GM20431 (cell line): ENCODE data around the gene RND2.

Experiments used
- in situ Hi-C: fragments of 300-500 bp; cut with MseI, MboI; formaldehyde crosslinking; loops from one replicate; pipeline ENCODE4 v1.15.0; 2020; ENCODE audit warnings: low sequenced_read_pairs; ENCODE audit not compliant: unreplicated experiment

Gene RND2

GRCh38 chr17:43003542-43004172, 21.4 kb upstream of the RND2 start:
- in situ Hi-C loops: loop anchor here (25.0 kb wide), 1 partner anchor 334 kb away; no protein-coding TSS in a partner anchor

GRCh38 chr17:43006639-43007551, 18.1 kb upstream of the RND2 start, which contains the start of gene IFI35:
Gene IFI35 (plus strand): TSS chr17:43006784. CDS start chr17:43006948, 164 bp downstream.
- in situ Hi-C loops: loop anchor here (25.0 kb wide), 1 partner anchor 330 kb away; no protein-coding TSS in a partner anchor

DNA sequence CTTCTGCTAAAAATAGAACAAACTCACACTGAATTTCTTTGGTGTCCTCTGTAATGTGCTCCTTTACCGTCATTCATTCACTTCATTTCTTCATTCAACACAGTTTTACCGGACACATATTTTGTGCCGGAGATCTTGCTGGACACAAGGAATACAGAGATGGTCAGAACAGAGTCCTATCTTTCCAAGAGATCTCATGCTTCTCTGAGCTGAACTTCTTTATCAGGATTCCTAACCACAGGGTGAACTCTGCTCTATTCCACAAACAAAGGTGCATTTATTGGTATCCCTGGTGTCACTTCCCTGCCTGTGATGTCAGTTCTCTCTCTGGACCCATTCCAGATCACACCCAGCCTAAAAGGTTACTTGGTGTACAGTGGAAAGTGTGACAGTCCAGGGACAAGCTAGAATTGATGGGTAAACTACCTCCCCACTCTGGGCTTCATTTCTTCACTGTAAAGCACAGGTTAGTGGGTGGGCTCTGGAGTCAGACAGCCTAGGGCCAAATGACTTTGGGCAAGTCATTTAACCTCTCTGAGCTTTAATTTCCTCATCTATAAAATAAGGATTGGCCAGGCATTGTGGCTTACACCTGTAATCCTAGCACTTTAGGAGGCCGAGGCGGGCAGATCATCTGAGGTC, 14.2 kb upstream of the RND2 start:
- in situ Hi-C loops: loop anchor here (25.0 kb wide), 1 partner anchor 327 kb away; no protein-coding TSS in a partner anchor

- in situ Hi-C loops: loop anchor here (25.0 kb wide), 1 partner anchor 325 kb away; no protein-coding TSS in a partner anchor
These were observed 13.1 kb upstream of the RND2 start for GRCh38 chr17:43011728-43012472.

DNA sequence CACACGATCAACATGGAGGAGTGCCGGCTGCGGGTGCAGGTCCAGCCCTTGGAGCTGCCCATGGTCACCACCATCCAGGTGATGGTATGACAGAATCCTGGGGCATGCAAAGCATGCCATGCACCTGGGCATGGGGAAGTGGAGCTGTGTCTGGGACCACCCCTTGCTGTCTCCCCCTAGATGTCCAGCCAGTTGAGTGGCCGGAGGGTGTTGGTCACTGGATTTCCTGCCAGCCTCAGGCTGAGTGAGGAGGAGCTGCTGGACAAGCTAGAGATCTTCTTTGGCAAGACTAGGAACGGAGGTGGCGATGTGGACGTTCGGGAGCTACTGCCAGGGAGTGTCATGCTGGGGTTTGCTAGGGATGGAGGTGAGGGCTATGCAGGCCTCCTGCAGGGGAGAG, 11.7 kb upstream of the RND2 start:
- in situ Hi-C loops: loop anchor here (25.0 kb wide), 1 partner anchor 324 kb away; no protein-coding TSS in a partner anchor

- in situ Hi-C loops: loop anchor here (25.0 kb wide), 1 partner anchor 323 kb away; no protein-coding TSS in a partner anchor
These were observed 10.9 kb upstream of the RND2 start for GRCh38 chr17:43014020-43014648.

- in situ Hi-C loops: loop anchor here (25.0 kb wide), 1 partner anchor 322 kb away; no protein-coding TSS in a partner anchor
These were observed 10.1 kb upstream of the RND2 start for GRCh38 chr17:43014649-43015542.

GRCh38 chr17:43015579-43015978, 9.5 kb upstream of the RND2 start:
- in situ Hi-C loops: loop anchor here (25.0 kb wide), 1 partner anchor 322 kb away; no protein-coding TSS in a partner anchor

- in situ Hi-C loops: loop anchor here (25.0 kb wide), 1 partner anchor 321 kb away; no protein-coding TSS in a partner anchor
These were observed 8.8 kb upstream of the RND2 start for GRCh38 chr17:43016216-43016615.

DNA sequence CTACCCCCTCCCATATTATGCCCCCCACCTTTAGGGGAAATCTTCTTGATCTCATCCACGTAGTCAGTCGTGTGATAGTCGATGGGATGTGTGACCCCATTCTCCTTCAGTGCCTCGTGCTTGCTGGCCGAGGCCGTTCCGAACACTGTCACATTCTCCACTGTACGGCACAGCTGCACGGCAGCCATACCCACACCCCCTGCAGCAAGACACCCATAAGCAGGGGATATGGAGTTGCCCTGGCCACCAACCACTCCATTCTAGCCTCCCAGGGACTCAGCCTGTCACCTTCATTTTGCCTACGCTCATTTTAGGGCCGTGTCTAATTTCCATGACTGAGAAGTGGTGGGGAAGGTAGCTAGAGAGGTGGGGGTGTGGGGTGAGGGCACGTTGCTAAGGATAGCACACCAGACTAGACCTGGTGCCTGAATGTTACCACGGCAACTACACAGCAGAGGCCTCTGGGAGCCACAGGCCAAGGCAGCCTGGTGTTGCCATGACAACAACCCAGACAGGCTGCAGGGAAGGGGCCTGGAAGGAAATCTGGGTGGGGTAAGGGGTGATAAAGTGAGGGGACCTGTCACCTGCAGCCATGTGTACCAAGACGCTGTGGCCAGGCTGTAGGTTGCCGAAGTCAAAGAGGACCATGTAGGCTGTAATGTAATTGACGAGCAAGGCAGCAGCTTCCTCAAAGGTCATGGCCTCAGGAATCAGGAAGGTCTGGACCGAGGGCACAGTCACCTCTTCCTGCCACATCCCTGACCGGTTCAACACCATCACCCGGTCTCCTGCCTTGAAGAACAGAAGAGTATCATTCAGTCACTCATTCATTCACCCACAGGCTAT, 6.8 kb upstream of the RND2 start:
- in situ Hi-C loops: loop anchor here (25.0 kb wide), 1 partner anchor 319 kb away; no protein-coding TSS in a partner anchor

DNA sequence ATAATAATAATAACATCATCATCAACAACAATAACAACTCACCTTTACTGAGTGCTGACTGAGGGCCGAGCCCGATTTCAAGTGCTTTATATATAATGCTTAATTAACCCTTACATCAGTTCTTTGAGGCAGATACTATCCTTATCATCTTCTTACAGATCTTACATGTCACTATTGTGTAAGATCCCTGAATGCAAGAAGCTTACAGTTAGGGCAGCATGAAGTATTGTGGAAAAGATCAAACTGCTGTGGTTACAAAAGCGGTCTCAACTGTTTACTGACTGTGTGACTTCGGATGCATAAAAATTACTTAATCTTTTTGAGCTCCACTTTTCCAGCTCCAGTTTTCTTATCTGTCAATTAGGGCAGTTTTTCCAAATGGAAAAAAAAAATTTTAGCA, 6.1 kb upstream of the RND2 start:
- in situ Hi-C loops: loop anchor here (25.0 kb wide), 1 partner anchor 318 kb away; no protein-coding TSS in a partner anchor

- in situ Hi-C loops: loop anchor here (25.0 kb wide), 1 partner anchor 318 kb away; no protein-coding TSS in a partner anchor
These were observed 5.6 kb upstream of the RND2 start for GRCh38 chr17:43019418-43019817.

DNA sequence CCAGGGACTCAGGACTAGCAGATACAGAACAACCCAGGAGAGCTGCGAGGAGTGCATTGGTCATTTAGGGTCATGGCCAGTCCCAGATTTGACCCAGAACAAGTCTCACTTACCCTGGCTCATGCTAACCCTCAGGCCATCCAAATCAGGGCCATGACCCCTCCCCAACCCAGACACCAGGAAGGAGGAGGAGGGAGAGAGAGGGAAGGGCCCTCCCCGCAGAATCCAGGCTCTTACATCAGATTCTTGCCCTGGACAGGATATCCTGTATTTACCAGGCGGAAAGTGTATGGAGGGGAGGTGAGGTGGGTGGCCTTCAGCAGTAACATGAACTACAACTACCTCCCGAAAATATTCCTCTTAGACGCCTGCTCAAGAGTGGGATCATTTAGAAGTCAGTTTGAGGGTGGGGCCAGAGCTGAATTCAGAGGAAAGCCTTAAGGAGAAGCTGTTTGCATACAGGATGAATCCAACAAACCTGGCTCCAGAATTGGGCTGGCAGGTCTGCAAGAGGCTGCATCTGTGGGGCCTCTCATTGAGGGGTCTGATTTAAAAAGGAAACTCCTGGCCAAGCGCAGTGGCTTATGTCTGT, 4.9 kb upstream of the RND2 start:
- in situ Hi-C loops: loop anchor here (25.0 kb wide), 1 partner anchor 317 kb away; no protein-coding TSS in a partner anchor

DNA sequence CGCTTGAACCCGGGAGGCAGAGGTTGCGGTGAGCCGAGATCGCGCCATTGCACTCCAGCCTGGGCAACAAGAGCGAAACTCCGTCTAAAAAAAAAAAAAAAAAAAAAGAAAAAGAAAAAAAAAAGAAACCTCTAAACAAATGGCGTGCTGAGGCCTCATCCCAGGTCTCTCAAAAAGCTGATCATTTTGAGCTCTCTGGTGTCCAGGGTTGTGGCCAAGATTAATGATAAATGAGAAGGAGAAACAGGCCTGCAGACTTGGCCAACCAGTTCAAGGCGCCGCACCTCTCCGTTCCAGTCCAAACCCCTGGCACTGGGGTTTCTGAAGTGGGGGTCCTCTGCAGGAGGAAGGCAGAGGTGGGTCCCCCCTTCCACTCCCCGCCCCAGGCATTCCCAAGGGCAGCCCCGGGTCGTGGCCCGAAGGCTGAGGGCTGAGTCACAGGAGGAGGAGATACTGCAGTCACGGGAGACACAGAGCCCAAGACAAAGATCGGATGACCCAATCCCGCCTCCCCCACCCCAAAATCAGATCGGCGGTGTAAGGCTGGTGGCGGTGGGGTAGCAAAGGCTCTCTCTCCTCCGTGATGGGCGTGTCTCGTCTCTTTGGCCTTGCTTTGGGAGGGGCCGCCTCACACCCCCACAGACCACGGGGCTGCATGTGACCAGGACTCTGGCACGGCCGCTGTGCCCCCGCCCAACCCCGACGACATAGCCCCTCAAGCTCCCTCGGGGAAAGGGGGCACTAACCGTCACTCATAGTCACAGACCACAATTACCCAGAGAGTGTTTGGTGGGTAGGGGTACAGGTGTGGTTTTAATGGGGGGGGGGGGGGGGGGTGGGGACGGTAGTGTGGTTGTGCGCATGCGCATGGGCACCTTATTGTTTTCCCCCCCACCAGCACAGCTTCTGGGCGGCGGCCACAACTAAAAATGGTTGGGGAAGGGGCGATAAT, 4.0 kb upstream of the RND2 start:
- in situ Hi-C loops: loop anchor here (25.0 kb wide), 1 partner anchor 316 kb away; no protein-coding TSS in a partner anchor
